ENCODE results near the gene CPED1.

The CPED1 gene

GRCh38 chr7:120988591-120989256 is at the start of gene CPED1:
CPED1 (plus strand) TSS chr7:120988711; CDS start chr7:120989622, 911 bp downstream.
- no peak for DNase-seq

- no peak for DNase-seq
Observed at GRCh38 chr7:120939345-120939744, 49.2 kb upstream of the CPED1 start.

- DNase-seq = no peak
Observed at GRCh38 chr7:120941064-120941463, 47.4 kb upstream of the CPED1 start.

GRCh38 chr7:120941856-120942255 is 46.7 kb upstream of the CPED1 start:
- DNase-seq = no peak

GRCh38 chr7:120942861-120943260 is 45.6 kb upstream of the CPED1 start:
- DNase-seq = no peak

- no peak for DNase-seq
Observed at GRCh38 chr7:120944826-120945562, 43.5 kb upstream of the CPED1 start.

GRCh38 chr7:120947980-120948379 is 40.5 kb upstream of the CPED1 start:
- no peak for DNase-seq

GRCh38 chr7:120949393-120949911 is 39.1 kb upstream of the CPED1 start:
- DNase-seq = no peak

- DNase-seq = no peak
Observed at GRCh38 chr7:120949998-120950538, 38.4 kb upstream of the CPED1 start.

GRCh38 chr7:120950539-120951308 is 37.8 kb upstream of the CPED1 start, which contains the start of gene ING3:
ING3 (plus strand) TSS chr7:120950777; CDS start chr7:120950897, 120 bp downstream.
- DNase-seq = peak; percentile 87

- DNase-seq = no peak
Observed at GRCh38 chr7:120951309-120951699, 37.2 kb upstream of the CPED1 start.

GRCh38 chr7:120951826-120952225 is 36.7 kb upstream of the CPED1 start:
- DNase-seq = no peak

- no peak for DNase-seq
Observed at GRCh38 chr7:120955577-120956149, 32.8 kb upstream of the CPED1 start.

GRCh38 chr7:120959929-120960484 is 28.5 kb upstream of the CPED1 start:
- no peak for DNase-seq

GRCh38 chr7:120960714-120961113 is 27.8 kb upstream of the CPED1 start:
- DNase-seq = no peak

GRCh38 chr7:120961638-120962173 is 26.8 kb upstream of the CPED1 start:
- no peak for DNase-seq

- no peak for DNase-seq
Observed at GRCh38 chr7:120964088-120964487, 24.4 kb upstream of the CPED1 start.

GRCh38 chr7:120966961-120967360 is 21.6 kb upstream of the CPED1 start:
- no peak for DNase-seq

GRCh38 chr7:120973849-120974248 is 14.7 kb upstream of the CPED1 start:
- no peak for DNase-seq

GRCh38 chr7:120979765-120980499 is 8.6 kb upstream of the CPED1 start:
- no peak for DNase-seq

- no peak for DNase-seq
Observed at GRCh38 chr7:120981117-120981516, 7.4 kb upstream of the CPED1 start.

Data from NCI-H187 treated with DMSO at 0.1 percent for 48 hours (cell line).